Measurements from ENCODE around the gene PLA2G2C.

The PLA2G2C gene

DNA sequence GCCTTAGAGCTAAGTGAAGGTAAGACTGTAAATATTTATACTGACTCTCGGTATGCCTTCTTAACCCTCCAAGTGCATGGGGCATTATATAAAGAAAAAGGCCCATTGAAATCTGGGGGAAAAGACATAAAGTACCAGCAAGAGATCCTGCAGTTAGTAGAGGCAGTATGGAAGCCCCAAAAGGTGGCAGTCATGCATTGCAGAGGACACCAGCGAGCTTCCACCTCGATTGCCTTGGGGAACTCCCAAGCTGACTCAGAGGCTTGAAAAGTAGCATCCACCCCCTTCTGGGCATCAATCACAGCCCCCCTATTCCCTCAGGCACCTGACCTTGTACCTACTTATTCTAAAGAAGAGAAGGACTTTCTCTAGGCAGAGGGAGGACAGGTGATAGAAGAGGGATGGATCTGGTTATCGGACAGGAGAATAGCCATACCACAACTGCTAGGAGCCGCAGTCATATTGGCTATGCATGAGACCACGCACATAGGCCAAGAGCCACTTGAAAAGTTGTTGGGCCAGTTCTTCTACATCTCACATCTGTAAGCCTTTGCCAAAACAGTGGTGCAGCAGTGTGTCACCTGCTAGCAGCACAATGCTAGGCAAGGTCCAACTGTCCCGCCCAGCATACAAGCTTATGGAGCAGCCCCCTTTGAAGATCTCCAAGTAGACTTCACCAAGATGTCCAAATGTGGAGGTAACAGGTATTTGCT is 27.8 kb downstream of the PLA2G2C start:
- TF ChIP-seq, protein P1, sequence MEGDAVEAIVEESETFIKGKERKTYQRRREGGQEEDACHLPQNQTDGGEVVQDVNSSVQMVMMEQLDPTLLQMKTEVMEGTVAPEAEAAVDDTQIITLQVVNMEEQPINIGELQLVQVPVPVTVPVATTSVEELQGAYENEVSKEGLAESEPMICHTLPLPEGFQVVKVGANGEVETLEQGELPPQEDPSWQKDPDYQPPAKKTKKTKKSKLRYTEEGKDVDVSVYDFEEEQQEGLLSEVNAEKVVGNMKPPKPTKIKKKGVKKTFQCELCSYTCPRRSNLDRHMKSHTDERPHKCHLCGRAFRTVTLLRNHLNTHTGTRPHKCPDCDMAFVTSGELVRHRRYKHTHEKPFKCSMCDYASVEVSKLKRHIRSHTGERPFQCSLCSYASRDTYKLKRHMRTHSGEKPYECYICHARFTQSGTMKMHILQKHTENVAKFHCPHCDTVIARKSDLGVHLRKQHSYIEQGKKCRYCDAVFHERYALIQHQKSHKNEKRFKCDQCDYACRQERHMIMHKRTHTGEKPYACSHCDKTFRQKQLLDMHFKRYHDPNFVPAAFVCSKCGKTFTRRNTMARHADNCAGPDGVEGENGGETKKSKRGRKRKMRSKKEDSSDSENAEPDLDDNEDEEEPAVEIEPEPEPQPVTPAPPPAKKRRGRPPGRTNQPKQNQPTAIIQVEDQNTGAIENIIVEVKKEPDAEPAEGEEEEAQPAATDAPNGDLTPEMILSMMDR (IDR thresholded peaks at IDR 0.05; ENCODE audit: insufficient read depth, low read length, poor library complexity, severe bottlenecking), result no peak
- H3K36me3 ChIP-seq (ENCODE audit: control insufficient read depth, insufficient read depth, low read length), result no peaks in the 10 kb centered on the region
- no peak for DNase-seq (ENCODE audit: extremely low read depth, insufficient read length)
- no peaks in the 10 kb centered on the region for H3K27me3 ChIP-seq (replicated peaks; ENCODE audit: control insufficient read depth, insufficient read depth, low read length)
- H3K4me3 ChIP-seq (replicated peaks; ENCODE audit: low read depth, low read length), result no peak overlapping the region

- Histone ChIP-seq H3K27me3 (replicated peaks; ENCODE audit: control insufficient read depth, insufficient read depth, low read length) (no peaks in the 10 kb centered on the region), H3K4me3 (replicated peaks; ENCODE audit: low read depth, low read length) (no peak overlapping the region), H3K36me3 (ENCODE audit: control insufficient read depth, insufficient read depth, low read length) (no peaks in the 10 kb centered on the region)
- TF ChIP-seq, protein P1 (IDR thresholded peaks at IDR 0.05; ENCODE audit: insufficient read depth, low read length, poor library complexity, severe bottlenecking), result no peak
- no peak for DNase-seq (ENCODE audit: extremely low read depth, insufficient read length)
Observed at GRCh38 chr1:20154301-20154831, 32.0 kb downstream of the PLA2G2C start.

DNA sequence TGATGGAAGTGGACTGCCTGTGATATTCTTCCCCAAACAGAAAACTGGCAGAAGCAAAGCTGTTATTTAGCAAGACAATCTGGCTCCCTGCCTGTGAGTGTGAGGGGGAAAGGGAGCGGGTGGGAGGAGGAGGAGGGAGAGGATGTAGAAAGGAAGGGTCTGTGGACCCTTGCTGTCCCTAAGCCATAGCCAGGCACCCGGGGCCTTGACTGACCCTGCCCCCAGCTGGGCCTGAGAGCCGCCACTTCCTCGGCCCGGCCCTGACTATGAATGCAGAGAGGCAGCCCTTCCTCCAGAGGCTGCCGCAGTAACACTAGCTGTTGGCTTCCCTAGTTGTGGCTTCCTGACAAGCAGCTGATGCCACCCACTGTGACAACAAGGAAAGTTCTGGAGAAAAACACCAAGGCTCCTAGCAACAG is 33.3 kb downstream of the PLA2G2C start:
- H3K4me3 ChIP-seq (replicated peaks; ENCODE audit: low read depth, low read length), result no peak overlapping the region
- DNase-seq (ENCODE audit: extremely low read depth, insufficient read length), result no peak
- TF ChIP-seq, protein P1 (IDR thresholded peaks at IDR 0.05; ENCODE audit: insufficient read depth, low read length, poor library complexity, severe bottlenecking), result no peak
- no peaks in the 10 kb centered on the region for H3K27me3 ChIP-seq (replicated peaks; ENCODE audit: control insufficient read depth, insufficient read depth, low read length)
- no peaks in the 10 kb centered on the region for H3K36me3 ChIP-seq (ENCODE audit: control insufficient read depth, insufficient read depth, low read length)

DNA sequence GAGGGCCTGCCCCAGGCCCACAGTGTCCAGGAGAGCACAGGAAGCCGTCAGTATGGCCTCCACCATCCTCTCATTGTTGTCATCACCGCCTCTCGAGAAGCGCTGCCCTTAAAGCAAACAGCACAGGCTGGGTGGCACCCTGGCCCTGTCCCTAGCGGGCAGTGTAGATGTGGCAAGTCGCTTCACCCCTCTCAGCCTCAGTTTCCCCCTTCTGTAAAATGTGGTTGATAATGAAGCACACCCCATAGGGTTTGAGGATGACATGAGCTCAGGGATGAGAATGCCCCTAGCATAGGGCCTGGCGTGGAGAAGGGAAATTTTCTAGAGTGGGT is 33.8 kb downstream of the PLA2G2C start:
- no peak overlapping the region for H3K4me3 ChIP-seq (replicated peaks; ENCODE audit: low read depth, low read length)
- no peak for DNase-seq (ENCODE audit: extremely low read depth, insufficient read length)
- TF ChIP-seq, protein P1 (IDR thresholded peaks at IDR 0.05; ENCODE audit: insufficient read depth, low read length, poor library complexity, severe bottlenecking), result no peak
- no peaks in the 10 kb centered on the region for H3K27me3 ChIP-seq (replicated peaks; ENCODE audit: control insufficient read depth, insufficient read depth, low read length)
- no peaks in the 10 kb centered on the region for H3K36me3 ChIP-seq (ENCODE audit: control insufficient read depth, insufficient read depth, low read length)

DNA sequence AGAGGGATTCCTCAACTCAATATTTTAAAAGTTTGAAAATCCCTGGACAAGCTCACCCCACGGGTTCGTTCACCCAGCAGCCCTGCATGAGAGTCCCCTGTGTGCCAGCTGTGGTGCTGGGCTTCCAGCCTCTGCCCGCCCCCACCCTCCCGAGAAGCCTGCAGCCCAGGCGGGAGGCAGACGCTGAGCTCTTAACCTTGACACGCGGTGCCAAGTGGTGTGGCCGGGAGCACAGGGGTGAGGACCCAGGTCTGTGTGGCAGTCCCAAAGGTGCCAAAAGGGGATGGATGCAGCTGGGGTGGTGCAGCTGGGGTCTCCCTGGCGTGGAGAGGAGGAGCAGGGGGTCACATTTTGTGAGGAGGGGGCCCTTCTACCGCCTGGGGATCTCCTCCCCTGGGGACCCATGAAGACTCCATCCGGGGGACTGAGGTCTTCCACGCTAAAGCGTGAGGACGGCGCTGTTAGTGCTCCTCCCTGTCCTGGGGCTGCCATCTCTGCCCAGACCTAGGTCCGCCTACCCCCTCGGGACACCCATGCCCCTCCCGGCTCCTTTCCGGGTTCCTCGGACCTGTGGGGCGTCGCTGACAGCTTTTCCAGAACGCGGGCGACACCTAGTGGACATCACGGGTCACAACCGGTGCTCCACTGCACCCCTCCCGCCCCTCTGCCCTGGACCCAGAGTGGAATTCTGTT is 34.3 kb downstream of the PLA2G2C start:
- TF ChIP-seq, protein P1 (IDR thresholded peaks at IDR 0.05; ENCODE audit: insufficient read depth, low read length, poor library complexity, severe bottlenecking), result peak; percentile 90
- Histone ChIP-seq H3K27me3 (replicated peaks; ENCODE audit: control insufficient read depth, insufficient read depth, low read length) (no peaks in the 10 kb centered on the region), H3K36me3 (ENCODE audit: control insufficient read depth, insufficient read depth, low read length) (no peaks in the 10 kb centered on the region), H3K4me3 (replicated peaks; ENCODE audit: low read depth, low read length) (peak overlapping the region; percentile 40)
- DNase-seq (ENCODE audit: extremely low read depth, insufficient read length), result peak; percentile 68
